GM12892 (cell line): ENCODE measurements around the gene FAM9B.

Experiments
- POLR2A ChIP-seq: IDR thresholded peaks from 2 replicates; pipeline ENCODE4 v1.6.1; 2011; ENCODE audit warnings: low read depth, low read length, control low read depth
- POLR2AphosphoS5 ChIP-seq: IDR thresholded peaks from 2 replicates; pipeline ENCODE4 v1.6.1; 2011; ENCODE audit warnings: low read depth, low read length, control low read depth
- TAF1 ChIP-seq: IDR thresholded peaks from 2 replicates; pipeline ENCODE4 v1.6.1; 2011; ENCODE audit warnings: low read depth, mild to moderate bottlenecking, control low read depth, low read length, borderline replicate concordance

DNA sequence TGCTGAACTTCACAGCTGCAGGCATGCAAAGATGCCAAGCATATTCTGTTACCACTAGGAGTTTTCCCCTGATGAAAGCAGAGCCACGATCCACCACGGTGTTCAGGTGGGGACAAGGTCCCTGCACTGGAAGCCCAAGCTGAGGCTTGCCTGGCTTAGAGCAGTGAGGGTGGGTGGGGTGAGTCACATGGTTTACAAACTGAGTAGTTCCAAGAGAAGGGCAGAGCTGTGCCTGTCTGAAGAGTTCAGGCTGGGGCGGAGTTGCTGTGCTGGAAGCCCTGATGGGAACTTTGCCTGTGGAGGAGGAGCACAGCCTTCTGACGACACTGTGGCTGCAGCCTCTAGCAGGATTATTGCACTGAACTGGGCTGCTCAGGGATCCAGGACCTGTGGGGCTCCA is 45.5 kb downstream of the FAM9B start:
- no peak for TF ChIP-seq POLR2AphosphoS5
- no peak for TF ChIP-seq POLR2A
- TF ChIP-seq TAF1, result no peak
